GM18502 (cell line): ENCODE results near the gene CREB5.

Experiments
- ATAC-seq: cut with Tn5 transposase; IDR thresholded peaks from one replicate; pipeline ENCODE4 v1.9.1; 2021; ENCODE audit warnings: mild to moderate bottlenecking; ENCODE audit not compliant: unreplicated experiment, poor library complexity

The CREB5 gene

GRCh38 chr7:28473571-28474281, 61.4 kb downstream of the CREB5 start:
- no peak for ATAC-seq

GRCh38 chr7:28474282-28474638, 61.9 kb downstream of the CREB5 start:
- no peak for ATAC-seq

DNA sequence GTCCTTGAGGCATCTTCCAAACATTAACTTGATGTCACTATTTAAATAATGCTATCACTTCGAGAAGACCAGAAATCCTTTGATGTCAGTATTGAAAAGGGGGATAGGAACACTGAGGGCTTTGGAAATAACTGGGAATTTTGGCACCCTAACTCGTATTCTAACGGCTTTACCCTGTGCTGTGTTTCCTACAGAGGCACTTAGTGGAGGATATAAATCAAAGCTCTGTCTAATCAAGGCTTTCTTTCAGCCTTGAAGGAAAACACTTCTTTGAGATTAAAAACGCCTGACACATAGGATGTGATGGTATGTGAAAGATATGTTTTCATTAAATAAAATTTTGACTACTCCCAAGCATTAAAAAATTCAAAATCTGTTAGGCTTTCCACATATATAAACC, 62.3 kb downstream of the CREB5 start:
- no peak for ATAC-seq

- ATAC-seq = no peak
Observed at GRCh38 chr7:28477041-28477442, 64.7 kb downstream of the CREB5 start.

- ATAC-seq = no peak
Observed at GRCh38 chr7:28478656-28479055, 66.3 kb downstream of the CREB5 start.

DNA sequence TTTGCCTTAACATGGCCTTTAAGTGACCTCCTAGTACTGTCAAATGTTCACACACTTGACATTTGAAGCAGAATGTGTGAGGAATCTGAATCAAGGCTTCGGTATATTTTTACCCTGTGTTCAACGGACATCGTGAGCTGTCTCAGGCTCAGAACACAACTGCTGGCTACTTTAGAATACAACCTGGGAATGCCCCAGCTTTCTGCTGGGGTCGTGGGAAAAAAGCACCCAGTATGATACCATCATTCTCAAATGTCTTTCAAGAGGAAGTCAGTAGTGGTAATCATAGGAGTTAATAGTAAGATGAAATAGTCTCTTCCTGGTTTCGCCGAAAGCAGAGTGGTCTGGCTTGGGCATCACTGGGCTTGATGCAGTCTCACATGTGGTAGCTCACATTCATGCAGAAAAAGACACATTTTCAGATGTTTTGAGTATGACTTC, 67.2 kb downstream of the CREB5 start:
- ATAC-seq = peak; percentile 72

GRCh38 chr7:28480595-28480994, 68.3 kb downstream of the CREB5 start:
- no peak for ATAC-seq

DNA sequence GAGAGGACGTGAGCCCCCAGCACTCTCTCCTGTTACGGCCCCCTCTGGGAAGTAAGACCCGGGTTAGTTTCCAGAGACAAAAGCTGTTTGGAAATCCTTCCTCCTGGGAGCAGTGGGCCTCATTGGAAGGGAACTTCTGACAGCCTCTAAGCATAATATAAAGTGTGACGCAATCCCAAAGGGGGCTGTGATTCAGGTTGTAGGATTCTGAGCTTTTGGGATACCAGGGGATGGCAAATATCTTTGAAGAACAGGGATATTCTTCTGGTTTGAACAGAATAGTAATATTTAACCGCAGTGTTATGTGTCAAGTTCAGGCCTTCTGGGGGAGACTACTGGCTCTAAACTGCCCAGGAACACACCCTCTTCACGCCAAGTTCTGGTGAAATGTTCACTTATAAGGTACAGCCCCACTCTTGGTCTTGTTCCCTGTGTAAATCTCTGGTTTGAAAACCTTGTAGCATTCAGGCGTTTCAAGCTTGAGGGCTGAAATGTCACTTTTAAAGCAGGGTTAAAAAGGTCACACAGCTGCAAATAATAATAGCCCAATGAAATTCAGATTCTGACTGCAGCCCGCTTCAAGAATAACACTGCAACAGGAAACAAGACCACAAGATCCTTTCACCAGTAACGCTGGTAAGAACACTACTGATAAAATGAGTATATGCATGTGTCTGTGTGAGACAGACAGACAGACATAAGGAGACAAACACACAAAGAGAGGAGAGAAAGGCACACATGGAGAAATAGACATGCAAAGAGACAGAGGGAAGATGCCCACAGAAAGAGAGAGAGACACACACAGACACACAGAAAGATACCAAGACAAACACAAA, 69.0 kb downstream of the CREB5 start:
- ATAC-seq = peak; percentile 77

DNA sequence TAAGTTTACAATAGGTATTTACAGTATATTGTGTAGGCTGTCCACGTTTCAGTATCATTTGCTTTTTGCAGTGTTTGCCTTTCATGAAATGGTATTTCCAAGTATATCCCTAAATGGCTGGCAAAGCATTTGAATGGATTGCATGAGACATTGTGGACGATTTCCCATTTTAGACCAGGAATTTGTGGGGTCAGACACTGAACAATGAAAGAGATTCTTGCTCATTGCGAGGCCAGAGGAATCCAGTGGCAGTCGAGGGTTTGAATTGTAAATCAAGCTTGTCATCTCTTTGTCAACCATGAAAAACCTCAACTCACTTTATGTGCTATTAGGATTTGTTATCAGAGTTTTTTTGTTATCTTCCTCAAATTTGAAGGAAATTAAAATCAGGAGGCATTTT, 70.8 kb downstream of the CREB5 start:
- no peak for ATAC-seq

GRCh38 chr7:28483908-28484605, 71.7 kb downstream of the CREB5 start:
- no peak for ATAC-seq

- ATAC-seq = no peak
Observed at GRCh38 chr7:28484606-28484935, 72.3 kb downstream of the CREB5 start.

- ATAC-seq = no peak
Observed at GRCh38 chr7:28487487-28487886, 75.2 kb downstream of the CREB5 start.

GRCh38 chr7:28488061-28488791, 75.9 kb downstream of the CREB5 start:
- no peak for ATAC-seq

GRCh38 chr7:28490831-28491230, 78.5 kb downstream of the CREB5 start:
- ATAC-seq = no peak

DNA sequence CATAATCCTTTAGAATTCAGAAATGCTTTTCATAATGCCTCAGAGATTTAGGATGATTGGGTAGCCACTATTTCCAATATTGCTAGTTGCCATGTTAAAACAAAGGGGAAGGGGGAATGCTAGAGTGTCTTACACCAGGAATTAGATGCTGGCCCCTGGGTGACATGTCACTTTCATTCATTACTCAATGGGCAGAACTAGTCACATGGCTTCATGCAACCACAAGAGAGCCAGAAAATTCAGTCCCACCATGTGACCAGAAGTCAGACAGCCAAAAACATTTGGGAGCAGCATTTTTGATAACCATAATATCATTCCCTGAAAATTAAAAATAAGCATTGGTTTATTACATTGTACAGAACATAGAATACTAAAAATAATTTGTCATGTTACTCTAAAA, 81.2 kb downstream of the CREB5 start:
- ATAC-seq = no peak

DNA sequence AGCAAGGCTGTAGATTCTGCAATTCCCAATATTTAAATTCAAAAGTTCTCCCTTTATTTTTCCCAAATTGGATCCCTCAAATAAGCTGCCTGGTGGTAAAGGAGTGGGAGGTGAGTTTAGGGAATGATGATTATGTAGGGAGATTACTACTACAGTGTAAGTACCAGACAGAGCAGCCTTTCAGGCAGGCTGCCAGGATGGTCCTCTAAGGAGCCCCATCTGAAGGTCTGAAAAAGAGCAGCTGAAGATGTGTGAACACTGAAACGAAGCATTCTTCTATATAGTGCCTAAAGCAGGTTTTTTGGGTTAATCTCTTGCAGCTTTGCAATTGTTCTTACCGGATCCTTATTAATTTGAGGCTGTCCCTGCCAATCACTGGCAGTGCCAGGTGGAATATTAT, 84.7 kb downstream of the CREB5 start:
- ATAC-seq = no peak

- ATAC-seq = no peak
Observed at GRCh38 chr7:28498636-28499035, 86.3 kb downstream of the CREB5 start.

GRCh38 chr7:28500138-28500537, 87.8 kb downstream of the CREB5 start:
- ATAC-seq = no peak

DNA sequence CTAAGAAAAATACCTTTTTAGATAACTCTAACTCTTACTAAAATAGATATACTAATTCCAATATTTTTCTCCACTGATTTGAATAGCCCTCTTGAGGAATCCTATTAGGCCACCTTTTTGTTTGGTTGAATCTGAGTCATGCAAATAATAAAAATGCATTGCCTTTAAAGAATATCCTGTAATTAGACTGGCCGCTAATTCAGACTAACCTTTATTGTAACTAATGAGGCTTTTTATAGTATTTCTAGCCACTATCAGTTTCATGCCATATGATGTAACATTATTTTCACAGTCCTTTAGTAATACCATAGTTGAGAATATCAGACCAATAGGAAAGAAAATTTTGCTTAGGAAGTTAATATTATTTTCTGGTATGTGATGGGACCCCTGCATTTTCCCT, 90.1 kb downstream of the CREB5 start:
- no peak for ATAC-seq

GRCh38 chr7:28503396-28503795, 91.1 kb downstream of the CREB5 start:
- ATAC-seq = no peak

- ATAC-seq = no peak
Observed at GRCh38 chr7:28505014-28505413, 92.7 kb downstream of the CREB5 start.
